Measurements from ENCODE around the gene TTC23L.
A peak's percentile ranks its signal among the peaks of the same experiment; 100 is the strongest.

The TTC23L gene

DNA sequence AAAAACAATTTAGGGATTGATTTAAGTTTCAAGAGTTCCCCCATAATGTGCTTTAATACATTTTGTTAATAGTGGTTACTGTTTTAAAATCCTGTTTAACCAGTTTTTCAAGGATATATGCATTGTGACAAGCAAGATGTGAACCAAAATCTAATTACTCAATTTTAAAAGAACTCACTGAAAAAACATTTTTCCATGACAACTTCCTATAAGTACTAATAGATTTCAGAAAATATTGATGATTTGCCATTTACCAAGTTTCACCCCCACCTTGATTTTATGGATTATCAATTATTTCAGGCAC lies 85.5 kb downstream of the TTC23L start:
- no peak for DNase-seq

- DNase-seq, result no peak
These were observed 87.4 kb downstream of the TTC23L start for GRCh38 chr5:34926318-34926888.

DNA sequence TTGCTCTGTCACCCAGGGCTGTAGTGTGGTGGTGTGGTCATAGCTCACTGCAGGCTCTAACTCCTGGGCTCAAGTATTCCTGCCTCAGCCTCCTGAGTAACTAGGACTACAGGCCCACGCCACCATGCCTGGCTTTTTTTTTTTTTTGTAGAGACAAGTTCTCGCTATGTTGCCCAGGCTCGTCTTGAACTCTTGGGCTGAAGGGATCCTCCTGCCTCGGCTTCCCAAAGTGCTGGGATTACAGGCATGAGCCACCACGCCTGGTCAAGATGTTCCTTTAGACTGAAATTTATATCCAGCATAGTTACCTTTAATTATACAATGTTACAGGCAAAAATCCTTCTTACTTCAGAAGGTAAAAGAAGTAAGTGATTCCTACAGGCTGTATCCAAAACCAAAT lies 88.8 kb downstream of the TTC23L start:
- DNase-seq, result no peak

GRCh38 chr5:34928267-34928666 lies 89.3 kb downstream of the TTC23L start:
- DNase-seq, result no peak

DNA sequence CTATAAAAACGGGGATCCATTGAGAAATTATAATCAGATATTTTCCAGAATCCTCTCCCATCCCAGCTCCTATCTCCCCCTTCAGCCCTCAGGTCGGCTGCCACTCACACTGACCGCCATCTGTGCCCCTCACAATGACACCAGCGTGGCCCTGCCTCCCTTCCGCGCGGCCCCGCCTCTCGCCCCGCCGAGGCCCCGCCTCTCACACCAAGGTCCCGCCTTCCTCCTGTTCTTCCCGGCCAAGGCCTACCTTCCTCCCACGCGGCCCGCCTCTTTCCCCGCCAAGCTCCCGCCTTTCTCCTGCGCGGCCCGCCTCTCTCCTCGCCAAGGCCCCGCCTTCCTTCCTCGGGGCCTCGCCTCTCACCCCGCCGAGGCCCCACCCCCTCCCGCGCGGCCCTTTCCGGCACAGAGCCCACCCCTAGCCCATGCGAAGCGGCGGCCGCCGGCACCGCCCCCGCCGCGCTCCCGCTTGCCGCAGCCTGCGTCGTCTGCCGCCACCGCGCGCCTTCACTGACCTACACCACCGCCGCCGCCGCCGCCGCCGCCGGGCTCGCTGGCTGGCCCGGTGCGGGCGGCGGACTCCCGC lies 90.3 kb downstream of the TTC23L start, which contains the start of gene DNAJC21:
Gene DNAJC21, plus strand, starts transcription at position 426 of the 586 bp plus-strand sequence. CDS start 261 bp downstream, outside the sequence.
- peak; percentile 95 to 98 (median 96) for DNase-seq

DNA sequence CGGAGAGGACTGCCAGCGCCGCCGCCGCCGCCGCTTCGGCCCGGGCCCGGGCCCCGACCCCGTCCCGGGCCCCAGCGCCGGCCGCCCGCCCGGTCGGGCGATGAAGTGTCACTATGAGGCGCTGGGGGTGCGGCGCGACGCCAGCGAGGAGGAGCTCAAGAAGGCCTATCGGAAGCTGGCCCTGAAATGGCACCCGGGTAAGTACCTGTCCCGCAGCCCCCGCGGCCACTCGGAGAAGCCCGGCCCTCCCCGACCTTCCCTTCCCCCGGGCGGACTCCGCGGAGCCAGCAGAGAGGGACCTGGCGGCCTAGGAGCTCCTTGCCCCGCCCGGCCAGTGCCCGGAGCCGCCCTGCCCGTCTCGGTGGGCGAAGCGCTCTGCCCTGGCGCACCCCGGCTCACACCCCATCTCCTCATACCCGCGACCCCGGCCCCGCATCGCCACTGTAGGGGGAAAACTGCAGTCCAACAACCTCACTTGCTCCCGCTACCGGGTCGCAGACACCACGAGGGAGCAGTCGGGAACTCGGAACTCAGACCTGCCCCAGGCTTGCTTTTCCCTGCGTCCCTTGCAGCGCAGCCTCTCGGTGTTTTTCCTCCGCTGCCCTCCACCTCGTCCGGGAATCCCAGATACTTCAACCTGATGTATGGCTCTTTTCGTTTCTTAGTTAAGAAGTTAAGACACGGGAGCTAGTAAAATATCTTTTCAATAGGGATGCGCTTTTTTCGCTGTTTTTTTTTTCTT lies 90.9 kb downstream of the TTC23L start:
- peak; percentile 56 to 93 (median 77) for DNase-seq

- no peak for DNase-seq
These were observed 91.5 kb downstream of the TTC23L start for GRCh38 chr5:34930462-34930844.

- DNase-seq, result no peak
These were observed 91.9 kb downstream of the TTC23L start for GRCh38 chr5:34930870-34931269.

GRCh38 chr5:34932947-34933346 lies 94.0 kb downstream of the TTC23L start:
- no peak for DNase-seq

- no peak for DNase-seq
These were observed 103.0 kb downstream of the TTC23L start for GRCh38 chr5:34941936-34942335.

DNA sequence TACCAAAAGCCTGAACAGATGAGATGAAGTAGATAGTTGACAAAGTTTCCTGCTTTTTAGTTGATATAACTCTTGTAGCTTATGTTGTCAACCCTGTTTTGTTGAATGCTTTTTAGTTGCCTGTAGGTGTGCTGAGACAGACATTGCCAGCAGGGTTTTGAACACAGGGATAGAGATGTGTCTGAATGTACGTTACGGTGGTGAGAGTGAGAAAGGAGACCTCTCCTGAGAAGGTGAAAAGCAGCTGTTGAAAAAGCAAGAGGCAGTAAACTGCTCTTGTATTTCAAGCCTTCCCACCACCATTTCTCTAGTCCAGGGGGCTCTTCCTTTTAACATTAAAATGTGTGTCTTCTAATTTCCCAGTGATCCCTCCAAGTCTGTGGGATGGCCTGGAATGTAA lies 105.1 kb downstream of the TTC23L start:
- no peak for DNase-seq

GRCh38 chr5:34944460-34945047 lies 105.6 kb downstream of the TTC23L start:
- no peak for DNase-seq
